NT2/D1 (cell line): ENCODE data around the gene AKIP1.
"Not testable (repeated sequence)": the region's sequence is repeated elsewhere in the genome, so short reads cannot be mapped to it uniquely, and the experiment has no call there.

Experiments used
- DNase-seq: peaks from one replicate; pipeline ENCODE4 v3.0.0-alpha.2; 2011; ENCODE audit warnings: low read depth, low spot score
- H3K27me3 ChIP-seq: 2 replicates; pipeline ENCODE4 v1.6.0; 2011; ENCODE audit warnings: mild to moderate bottlenecking; ENCODE audit not compliant: insufficient read length, insufficient read depth
- H3K36me3 ChIP-seq: 2 replicates; pipeline ENCODE4 v1.6.1; 2011; ENCODE audit warnings: mild to moderate bottlenecking, low read length, mixed read lengths; ENCODE audit not compliant: insufficient read depth, insufficient read length
- H3K4me1 ChIP-seq: 2 replicates; pipeline ENCODE4 v1.5.1; 2011; ENCODE audit not compliant: insufficient read depth, insufficient read length
- H3K4me3 ChIP-seq: 2 replicates; pipeline ENCODE4 v1.5.1; 2011; ENCODE audit warnings: low read depth; ENCODE audit not compliant: insufficient read length
- H3K9ac ChIP-seq: 2 replicates; pipeline ENCODE4 v1.6.0; 2011; ENCODE audit warnings: low read depth; ENCODE audit not compliant: insufficient read length
- H3K9me3 ChIP-seq: 2 replicates; pipeline ENCODE4 v1.5.1; 2011; ENCODE audit warnings: mild to moderate bottlenecking, low read length; ENCODE audit not compliant: insufficient read depth
- SUZ12 ChIP-seq: IDR thresholded peaks from 2 replicates; pipeline ENCODE4 v1.6.1; 2011; ENCODE audit not compliant: insufficient read length, insufficient read depth; ENCODE audit errors: extremely low read depth
- YY1 ChIP-seq: IDR thresholded peaks from 2 replicates; pipeline ENCODE4 v1.6.1; 2011; ENCODE audit not compliant: insufficient read length, insufficient read depth
- ZNF274 ChIP-seq: IDR thresholded peaks from 2 replicates; pipeline ENCODE4 v1.6.1; 2011; ENCODE audit warnings: mild to moderate bottlenecking, low read depth, low read length

AKIP1 gene

DNA sequence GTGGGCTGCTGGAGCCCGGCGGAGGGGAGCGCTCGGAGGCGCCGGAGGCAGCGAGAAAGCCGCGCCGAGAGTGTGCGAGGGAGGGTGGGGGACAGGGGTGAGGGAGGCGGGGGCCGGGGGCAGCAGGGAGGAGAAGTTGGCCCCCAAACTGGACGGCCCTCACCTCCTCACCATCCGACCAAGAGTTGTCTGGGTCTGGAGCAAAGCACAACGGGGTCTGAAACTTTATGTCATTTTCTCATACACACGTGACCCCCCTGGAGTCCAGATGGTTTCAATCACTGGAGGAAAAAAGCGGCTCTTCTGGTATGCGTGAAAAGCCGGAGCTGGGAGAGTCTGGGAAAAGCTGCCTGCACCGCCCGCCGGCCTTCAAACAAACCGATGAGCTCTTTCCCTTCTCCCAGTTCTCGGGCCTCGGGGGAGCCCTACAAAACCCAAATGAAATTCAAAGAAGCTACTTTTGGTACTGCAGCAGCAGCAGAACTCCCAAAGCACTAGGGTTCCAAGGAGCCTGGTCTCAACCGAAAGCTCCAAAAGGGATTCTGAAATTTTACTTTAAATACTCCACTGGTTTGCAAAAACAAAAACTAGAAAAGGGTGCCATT is 39.7 kb upstream of the AKIP1 start:
- Histone ChIP-seq H3K4me1 (no peaks in the 10 kb centered on the region), H3K9me3 (no peaks in the 10 kb centered on the region), H3K27me3 (no peaks in the 10 kb centered on the region), H3K4me3 (peak overlapping the region; percentile 52), H3K36me3 (no peaks in the 10 kb centered on the region), H3K9ac (peak overlapping the region; percentile 79)
- DNase-seq, result peak; percentile 32
- TF ChIP-seq ZNF274, result no peak
- no peak for TF ChIP-seq SUZ12

DNA sequence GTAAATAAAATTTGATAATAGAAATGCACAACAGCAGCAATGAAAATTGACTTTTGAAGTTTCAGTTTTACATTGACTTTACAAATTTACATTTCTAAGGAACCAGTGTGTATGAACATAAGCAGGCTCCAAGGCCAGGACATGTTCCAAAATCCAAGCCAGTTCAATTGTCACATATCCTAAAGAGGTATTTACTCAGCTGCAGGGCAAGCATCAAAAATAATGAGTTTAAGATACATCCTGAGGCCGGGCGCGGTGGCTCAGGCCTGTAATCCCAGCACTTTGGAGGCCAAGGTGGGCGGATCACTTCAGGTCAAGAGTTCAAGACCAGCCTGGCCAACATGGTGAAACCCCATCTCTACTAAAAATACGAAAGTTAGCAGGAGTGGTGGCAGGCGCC is 39.0 kb upstream of the AKIP1 start:
- H3K4me1 ChIP-seq, result no peaks in the 10 kb centered on the region
- H3K27me3 ChIP-seq, result no peaks in the 10 kb centered on the region
- no peaks in the 10 kb centered on the region for H3K9me3 ChIP-seq
- H3K4me3 ChIP-seq, result no peak overlapping the region
- H3K9ac ChIP-seq, result no peak overlapping the region
- TF ChIP-seq ZNF274, result no peak
- TF ChIP-seq SUZ12, result no peak
- TF ChIP-seq YY1, result no peak
- H3K36me3 ChIP-seq, result no peaks in the 10 kb centered on the region
- DNase-seq, result no peak

DNA sequence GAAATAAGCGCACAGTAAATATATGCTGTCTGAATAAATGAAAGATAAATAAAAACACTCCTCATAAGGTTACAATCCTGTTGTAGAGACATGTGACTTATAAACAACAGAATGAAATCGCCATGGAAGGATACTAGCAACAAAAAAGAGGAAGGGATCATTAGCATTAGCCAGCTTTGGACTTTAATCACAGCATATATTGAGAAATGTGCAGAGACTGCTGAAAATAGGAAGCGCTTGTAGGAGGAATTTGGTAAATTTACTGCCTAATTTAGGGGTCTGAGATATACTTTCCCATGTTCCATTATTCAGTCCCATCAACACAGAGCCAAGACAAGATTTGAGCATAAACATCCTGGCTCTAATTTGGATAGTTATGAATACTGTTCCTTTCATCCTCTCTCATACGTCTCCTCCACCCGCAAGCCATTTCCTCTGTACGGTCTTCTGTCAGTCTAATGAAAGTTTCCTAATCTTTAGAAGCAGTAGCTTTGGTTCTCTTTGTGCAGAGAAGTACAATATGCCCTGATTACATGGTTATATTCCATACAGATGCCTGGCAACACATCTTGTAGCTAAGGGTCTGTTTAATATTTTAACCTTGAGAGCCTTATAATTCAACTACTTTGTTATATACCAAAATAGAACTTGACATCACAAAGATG is 37.1 kb upstream of the AKIP1 start:
- H3K9me3 ChIP-seq, result no peaks in the 10 kb centered on the region
- no peak overlapping the region for H3K4me3 ChIP-seq
- H3K9ac ChIP-seq, result no peak overlapping the region
- no peaks in the 10 kb centered on the region for H3K4me1 ChIP-seq
- no peaks in the 10 kb centered on the region for H3K36me3 ChIP-seq
- H3K27me3 ChIP-seq, result no peaks in the 10 kb centered on the region
- TF ChIP-seq YY1, result no peak
- no peak for TF ChIP-seq SUZ12
- TF ChIP-seq ZNF274, result no peak
- no peak for DNase-seq

DNA sequence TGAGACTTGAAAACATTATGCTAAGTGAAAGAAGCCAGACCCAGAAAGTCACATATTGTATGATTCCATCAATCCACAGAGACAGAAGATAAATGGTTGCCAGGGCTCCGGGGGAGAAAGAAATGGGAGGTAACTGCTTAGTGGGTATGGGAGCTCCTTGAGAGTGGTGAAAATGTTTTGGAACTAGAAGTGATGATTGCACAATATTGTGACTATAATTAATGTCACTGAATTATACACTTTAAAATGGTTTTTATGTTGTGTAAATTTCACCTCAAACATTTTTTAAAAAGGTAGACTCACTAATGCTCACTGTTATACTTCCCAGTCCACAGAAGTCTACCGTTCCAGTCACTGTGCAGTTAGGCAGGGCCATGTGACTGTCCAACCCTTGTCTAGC is 32.2 kb upstream of the AKIP1 start:
- no peaks in the 10 kb centered on the region for H3K27me3 ChIP-seq
- no peak for TF ChIP-seq ZNF274
- TF ChIP-seq YY1, result no peak
- TF ChIP-seq SUZ12, result no peak

DNA sequence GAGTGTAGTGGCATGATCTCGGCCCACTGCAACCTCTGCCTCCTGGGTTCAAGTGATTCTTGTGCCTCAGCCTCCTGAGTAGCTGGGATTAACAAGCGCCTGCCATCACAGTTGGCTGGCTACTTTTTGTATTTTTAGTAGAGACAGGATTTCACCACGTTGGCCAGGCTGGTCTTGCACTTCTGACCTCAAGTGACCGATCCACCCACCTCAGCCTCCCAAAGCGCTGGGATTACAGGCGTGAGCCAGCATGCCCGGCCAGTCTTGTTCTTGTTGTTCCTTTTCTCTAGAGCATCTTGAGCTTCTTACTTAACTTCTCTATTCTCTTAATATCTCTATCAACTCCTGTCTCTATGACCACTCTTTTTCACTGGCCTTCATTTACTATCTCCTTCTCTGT is 29.4 kb upstream of the AKIP1 start:
- not testable (repeated sequence) for H3K4me3 ChIP-seq, H3K27me3 ChIP-seq, H3K36me3 ChIP-seq, H3K4me1 ChIP-seq, DNase-seq, H3K9me3 ChIP-seq, H3K9ac ChIP-seq

More for the DNA sequence above, 32.2 kb upstream of the AKIP1 start:
- no peak overlapping the region for H3K4me3 ChIP-seq
- H3K9ac ChIP-seq, result no peak overlapping the region
- no peaks in the 10 kb centered on the region for H3K36me3 ChIP-seq
- no peak for DNase-seq
- H3K4me1 ChIP-seq, result no peaks in the 10 kb centered on the region
- H3K9me3 ChIP-seq, result no peaks in the 10 kb centered on the region

DNA sequence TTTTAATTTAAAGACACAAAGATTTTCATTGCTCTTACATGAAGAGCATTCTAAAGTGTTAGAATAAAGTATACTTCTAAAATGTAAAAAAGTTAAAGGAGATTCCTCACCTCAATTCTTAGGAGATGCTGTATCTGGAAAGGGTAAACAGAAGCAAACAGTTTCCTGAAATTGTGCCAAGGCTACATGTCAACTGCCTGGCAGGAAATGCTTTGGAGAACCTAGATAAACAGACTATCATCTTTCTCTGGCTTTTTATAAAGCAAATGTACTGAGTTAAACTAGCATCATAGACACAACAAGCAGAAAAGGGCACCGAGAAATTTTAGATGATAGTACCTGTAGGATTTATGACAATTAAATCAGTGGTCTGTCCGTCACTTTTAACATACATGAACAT is 24.7 kb upstream of the AKIP1 start:
- no peak for DNase-seq
- Histone ChIP-seq H3K9me3 (peaks cover 8% of the 10 kb centered on the region; the same call in 1 of the 2 replicates), H3K36me3 (no peaks in the 10 kb centered on the region), H3K4me3 (no peak overlapping the region), H3K4me1 (no peaks in the 10 kb centered on the region), H3K27me3 (no peaks in the 10 kb centered on the region), H3K9ac (no peak overlapping the region)
- TF ChIP-seq ZNF274 (no peak), SUZ12 (no peak), YY1 (no peak)

DNA sequence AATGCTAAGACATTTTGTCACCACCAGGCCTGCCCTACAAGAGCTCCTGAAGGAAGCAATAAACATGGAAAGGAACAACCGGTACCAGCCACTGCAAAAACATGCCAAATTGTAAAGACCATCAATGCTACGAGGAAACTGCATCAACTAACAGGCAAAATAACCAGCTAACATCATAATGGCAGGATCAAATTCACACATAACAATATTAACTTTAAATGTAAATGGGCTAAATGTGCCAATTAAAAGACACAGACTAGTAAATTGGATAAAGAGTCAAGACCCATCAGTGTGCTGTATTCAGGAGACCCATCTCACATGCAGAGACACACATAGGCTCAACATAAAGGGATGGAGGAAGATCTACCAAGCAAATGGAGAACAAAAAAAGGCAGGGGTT is 19.8 kb upstream of the AKIP1 start:
- H3K4me1 ChIP-seq, DNase-seq: not testable (repeated sequence)

More for the DNA sequence above, 19.8 kb upstream of the AKIP1 start:
- not testable (repeated sequence) for H3K9me3 ChIP-seq, H3K27me3 ChIP-seq, H3K4me3 ChIP-seq, H3K9ac ChIP-seq, H3K36me3 ChIP-seq
